ENCODE results near the gene ZBTB21.

The ZBTB21 gene

GRCh38 chr21:42039911-42040351 is 29.8 kb upstream of the ZBTB21 start:
- no peak for DNase-seq (ENCODE audit: low read depth in 2 of 2)

GRCh38 chr21:42039470-42039901 is 29.3 kb upstream of the ZBTB21 start:
- DNase-seq (ENCODE audit: low read depth in 2 of 2): no peak

DNA sequence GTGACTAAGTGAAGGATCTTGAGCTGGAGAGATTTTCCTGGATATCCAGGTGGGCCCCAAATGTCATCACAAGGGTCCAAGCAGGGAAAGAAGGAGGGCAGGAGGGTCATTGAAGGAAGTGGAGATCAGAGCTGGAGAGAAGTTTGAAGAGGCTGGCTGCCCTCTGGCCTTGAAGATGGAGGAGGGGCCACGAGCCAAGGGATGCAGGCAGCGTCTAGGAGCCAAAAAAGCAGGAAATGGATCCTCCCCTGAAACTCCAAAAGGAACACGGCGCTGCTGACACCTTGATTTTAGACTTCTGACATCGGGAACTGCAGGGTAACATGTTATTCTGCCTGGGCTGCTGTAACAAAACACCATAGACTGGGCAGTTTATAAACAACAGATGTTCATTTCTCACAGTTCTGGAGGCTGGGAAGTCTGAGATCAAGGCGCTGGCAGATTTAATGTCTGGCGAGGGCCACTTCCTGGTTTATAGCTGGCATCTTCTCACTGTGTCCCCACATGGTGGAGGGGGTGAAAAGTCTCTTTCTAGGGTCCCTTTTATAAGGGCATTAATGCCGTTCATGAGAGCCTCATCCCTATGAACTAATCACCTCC is 28.8 kb upstream of the ZBTB21 start:
- DNase-seq (ENCODE audit: low read depth in 2 of 2): no peak

GRCh38 chr21:42038393-42038792 is 28.2 kb upstream of the ZBTB21 start:
- no peak for DNase-seq (ENCODE audit: low read depth in 2 of 2)

GRCh38 chr21:42037943-42038342 is 27.8 kb upstream of the ZBTB21 start:
- no peak for DNase-seq (ENCODE audit: low read depth in 2 of 2)

GRCh38 chr21:42037516-42037915 is 27.4 kb upstream of the ZBTB21 start:
- DNase-seq (ENCODE audit: low read depth in 2 of 2): no peak

GRCh38 chr21:42036313-42036712 is 26.2 kb upstream of the ZBTB21 start:
- no peak for DNase-seq (ENCODE audit: low read depth in 2 of 2)

DNA sequence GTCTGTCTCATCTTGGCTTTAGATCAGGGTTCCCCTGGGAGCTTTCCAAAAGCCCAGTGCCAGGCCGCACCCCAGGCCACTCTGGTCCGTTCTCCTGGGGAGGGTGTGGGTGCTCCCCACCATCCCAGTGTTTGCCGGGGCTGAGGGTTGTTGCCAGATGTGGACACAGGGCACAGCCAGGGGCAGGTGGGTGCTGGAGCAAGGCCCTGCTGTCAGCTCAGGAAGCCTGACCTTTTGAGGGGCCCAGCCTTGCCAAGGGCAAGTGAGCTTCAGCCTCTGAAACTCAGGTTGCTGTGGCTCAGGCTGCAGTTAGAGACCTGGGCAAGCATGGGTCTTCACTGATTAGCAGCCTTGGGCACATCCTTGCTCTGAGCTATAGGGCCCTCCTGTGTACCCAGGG is 22.8 kb upstream of the ZBTB21 start:
- DNase-seq (ENCODE audit: low read depth in 2 of 2): no peak

GRCh38 chr21:42032266-42032665 is 22.1 kb upstream of the ZBTB21 start:
- DNase-seq (ENCODE audit: low read depth in 2 of 2): no peak

DNA sequence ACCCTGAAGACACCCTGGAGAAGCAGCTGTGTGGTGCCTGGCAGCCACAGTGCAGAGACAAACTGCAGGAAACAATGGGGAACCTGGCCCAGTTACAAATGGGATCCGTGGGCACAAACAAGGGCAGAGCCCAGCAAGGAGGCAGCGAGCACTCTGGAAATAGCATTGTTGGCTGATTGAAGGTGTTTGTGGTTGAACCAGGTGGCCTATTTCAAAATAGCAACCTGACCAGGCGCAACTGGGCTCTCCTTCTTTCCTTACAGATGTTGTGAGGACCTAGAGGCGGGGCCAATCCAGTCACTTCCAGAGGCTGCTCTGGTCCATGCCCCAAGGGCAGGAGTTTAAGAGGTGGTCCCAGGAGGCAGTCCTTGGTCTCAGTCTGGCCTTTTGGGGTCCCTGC is 21.7 kb upstream of the ZBTB21 start:
- no peak for DNase-seq (ENCODE audit: low read depth in 2 of 2)

- no peak for DNase-seq (ENCODE audit: low read depth in 2 of 2)
These were observed 21.1 kb upstream of the ZBTB21 start for GRCh38 chr21:42031241-42031640.

- DNase-seq (ENCODE audit: low read depth in 2 of 2): no peak
These were observed 20.2 kb upstream of the ZBTB21 start for GRCh38 chr21:42030311-42030710.

DNA sequence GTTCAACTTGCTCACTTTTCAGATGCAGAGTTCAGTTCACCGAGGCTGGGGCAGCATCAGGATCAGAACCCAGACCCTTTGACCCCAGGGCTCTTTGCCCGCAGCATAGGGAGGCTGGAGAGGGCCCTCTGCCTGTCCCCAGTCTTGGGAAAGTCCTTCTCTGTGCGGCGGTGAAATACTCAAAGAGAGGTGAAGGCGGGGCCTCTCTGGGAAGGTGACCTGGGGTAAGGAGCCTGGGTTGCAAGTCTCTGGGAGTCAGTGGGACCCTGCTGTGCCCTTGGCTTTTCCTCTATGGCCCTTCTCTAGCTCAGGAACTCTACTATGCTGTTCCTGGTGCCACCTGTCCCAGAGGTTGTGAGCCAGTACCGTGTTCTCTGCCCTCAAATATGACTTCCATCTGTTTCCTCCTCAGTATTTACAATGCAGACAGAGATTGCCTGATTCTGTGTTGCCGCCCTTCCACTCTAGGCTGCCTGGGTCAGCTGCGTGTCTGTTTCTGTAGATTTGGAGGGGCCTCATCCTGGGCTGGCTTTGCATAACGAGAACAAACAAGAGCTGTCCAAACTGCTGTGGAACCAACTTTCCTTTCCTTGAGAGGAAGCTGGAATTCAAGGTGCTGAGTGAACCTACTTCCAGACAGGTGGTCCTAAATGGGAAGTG is 18.7 kb upstream of the ZBTB21 start:
- DNase-seq (ENCODE audit: low read depth in 2 of 2): no peak

DNA sequence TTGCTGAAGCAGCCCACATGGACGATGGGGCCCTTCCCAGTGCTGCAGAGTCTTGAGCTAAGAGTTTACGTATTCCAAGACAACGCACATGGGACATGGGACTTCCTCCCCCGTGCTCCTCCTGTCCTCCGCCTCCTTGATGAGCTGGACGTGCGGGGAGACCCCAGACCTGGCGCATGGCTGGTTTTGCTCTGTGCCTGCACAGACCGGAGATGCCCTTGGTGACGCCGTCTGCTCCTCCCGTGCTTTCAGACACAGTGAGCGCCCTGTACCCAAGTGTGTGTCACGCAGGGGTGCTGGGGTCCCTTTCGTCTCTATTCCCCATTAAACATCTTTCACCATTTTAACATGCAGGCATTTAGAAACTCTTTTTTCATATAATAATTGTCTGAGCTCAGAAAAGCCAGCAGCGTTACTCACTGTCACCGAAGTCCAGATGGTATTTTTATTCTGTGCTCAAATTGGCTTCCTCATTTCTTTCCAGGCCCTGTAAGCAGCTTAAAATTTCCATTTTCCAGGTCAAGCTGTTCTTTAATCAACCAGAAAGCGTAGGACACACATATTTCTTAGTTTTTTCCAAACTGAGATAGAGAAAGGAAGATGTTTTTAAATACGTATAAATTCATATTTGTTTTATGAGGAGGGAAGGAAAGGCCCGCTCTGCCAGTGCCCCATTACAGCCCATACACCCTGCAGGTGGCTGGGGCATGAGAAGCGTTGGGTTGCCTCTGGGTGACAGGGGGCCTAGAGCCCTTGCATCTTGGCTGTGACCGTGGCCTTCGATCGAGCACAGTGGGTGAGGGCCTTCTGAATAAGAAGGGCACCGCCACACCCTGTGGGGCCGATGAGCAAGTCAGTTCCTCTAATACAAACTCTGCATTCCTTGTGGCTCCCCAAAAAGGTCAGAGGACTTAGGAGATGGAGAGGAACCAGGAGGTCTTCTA is 17.9 kb upstream of the ZBTB21 start:
- DNase-seq (ENCODE audit: low read depth in 2 of 2): no peak

- DNase-seq (ENCODE audit: low read depth in 2 of 2): no peak
These were observed 17.1 kb upstream of the ZBTB21 start for GRCh38 chr21:42027085-42027821.

DNA sequence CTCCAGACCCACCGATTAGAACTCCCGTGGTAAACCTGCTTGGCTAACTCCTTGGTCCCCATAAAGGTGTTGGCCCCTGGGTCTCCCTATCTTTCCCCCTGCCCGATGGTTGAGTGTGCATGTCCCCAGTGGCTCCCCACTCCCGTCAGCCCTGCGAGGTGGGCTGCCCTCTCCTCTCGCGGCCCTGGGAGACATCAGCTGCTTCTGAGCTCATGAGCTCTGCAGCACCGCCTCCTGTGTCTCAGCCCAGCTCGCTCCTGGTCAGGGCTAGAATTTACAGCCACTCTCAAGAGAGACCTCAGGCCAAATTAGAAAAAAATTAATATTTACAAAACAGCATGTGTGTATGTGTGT is 15.9 kb upstream of the ZBTB21 start:
- DNase-seq (ENCODE audit: low read depth in 2 of 2): no peak

DNA sequence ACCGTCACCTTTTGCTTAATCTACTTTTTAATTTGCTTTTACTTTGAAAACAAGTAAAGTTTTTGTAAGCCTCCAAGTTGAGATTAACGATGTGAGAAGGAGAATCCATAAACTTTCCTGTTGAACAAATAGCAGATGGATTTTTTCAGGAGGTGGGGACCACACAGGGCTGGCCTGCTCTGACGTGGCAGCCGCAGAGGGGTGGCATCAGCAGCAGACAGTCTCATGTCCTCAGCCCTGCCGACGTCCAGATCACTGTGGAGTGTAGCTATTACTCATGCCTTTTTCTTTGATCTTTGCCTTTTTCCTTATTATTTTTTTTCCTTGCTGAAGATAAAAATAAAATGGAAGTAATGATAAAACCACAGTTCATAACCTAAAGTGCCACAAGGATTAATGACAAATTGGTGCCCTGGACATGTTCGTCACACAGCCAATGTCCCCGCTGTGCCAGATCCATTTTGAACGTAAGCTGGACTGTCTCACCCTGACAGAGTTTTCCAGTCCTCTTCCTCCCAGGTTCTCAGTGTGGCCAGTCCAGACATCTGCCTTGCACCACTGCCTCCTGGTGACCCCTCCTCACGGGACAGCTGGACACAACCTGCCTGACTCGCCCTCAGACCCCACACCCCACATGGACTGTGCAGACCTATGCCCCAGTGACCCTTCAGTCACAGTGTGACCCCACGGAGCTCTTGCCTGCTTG is 15.4 kb upstream of the ZBTB21 start:
- DNase-seq (ENCODE audit: low read depth in 2 of 2): no peak

DNA sequence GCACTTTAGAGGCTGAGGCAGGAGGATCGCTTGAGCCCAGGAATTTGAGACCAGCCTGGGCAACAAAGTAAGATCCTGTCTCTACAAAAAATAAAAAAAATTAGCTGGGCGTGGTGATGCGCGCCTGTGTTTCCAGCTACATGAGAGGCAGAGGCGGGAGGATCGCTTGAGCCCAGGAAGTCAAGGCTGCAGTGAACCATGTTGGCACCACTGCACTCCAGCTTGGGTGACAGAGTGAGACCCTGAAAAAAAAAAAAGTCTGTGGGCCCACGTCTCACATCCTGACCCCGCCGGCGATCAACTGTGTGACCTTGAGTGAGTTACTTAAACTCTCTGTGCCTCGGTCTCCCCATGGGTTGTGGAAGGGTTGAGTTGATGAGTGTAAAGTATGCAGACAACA is 12.7 kb upstream of the ZBTB21 start:
- DNase-seq (ENCODE audit: low read depth in 2 of 2): no peak

DNA sequence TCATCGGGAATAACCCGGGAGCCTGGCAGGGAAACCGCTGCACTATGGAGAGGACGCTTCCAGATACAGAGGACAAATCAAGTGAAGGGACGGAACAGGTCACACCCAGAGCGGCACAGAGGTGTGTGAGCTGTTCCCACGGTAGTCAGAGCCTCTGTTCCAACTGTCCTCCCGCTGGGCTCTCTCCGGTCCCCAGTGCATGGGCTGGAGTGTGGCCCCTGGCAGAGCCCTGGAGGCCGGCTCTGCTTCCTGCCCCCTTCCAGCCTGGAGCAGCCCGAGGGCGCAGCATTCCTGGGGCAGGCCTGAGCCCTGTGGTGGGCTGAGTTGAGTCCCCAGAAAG is 11.9 kb upstream of the ZBTB21 start:
- DNase-seq (ENCODE audit: low read depth in 2 of 2): no peak

DNA sequence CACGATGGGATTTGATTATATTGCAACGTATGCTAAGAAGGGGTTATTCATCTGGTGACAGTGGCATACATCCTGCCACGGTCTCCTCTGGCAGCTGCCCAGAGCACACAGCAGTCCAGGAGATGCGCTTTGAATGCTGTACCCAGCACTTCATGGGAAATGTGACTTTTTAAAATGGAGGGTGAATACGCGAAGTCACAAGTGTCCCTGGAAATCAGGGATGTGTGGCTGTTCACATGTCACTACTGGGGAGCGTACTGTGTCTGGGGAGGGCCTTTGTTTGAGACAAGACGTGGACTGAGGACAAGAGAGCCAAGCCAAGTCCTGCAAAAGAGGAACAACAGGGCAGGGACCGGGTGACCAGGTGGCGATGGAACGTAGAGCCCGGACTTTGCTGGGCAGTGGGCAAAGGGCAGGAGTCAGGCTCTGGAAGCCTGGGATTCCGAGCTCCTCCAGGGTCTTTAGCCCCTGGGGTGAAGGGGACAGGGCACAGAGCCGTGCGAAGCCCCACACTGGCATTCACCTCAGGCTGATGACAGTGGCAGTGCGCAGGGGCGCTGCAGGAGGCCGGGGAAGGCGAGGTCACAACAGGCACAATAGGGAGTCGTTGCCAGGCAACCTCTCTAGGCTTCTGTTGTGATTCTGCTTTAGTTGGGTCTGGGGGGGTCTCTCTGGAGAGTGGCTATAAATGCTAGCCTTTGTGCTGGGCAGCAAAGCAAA is 11.4 kb upstream of the ZBTB21 start:
- DNase-seq (ENCODE audit: low read depth in 2 of 2): no peak

- DNase-seq (ENCODE audit: low read depth in 2 of 2): no peak
These were observed 9.5 kb upstream of the ZBTB21 start for GRCh38 chr21:42019706-42020105.

Measured in stimulated activated CD4-positive, alpha-beta T cell treated with anti-CD3 and anti-CD28 coated beads, Interleukin-1b, Interleukin-23, amount 100 ng/mL, for 4 hours (primary cell).